M059J (cell line): ENCODE measurements around the gene DAGLB. TPM values are rescaled to one million over a fixed set of nuclear protein-coding genes. Genes with fewer than 3 reads are reported as not detected.
A peak's percentile ranks its signal among the peaks of the same experiment; 100 is the strongest.
"Not testable (repeated sequence)": the region's sequence is repeated elsewhere in the genome, so short reads cannot be mapped to it uniquely, and the experiment has no call there.

ENCODE experiments used
- DNase-seq: peaks from one replicate; pipeline ENCODE4 v3.0.0-alpha.2; 2012; ENCODE audit warnings: low read depth
- total RNA-seq: library from RNA; depleted of rRNA; stranded (reverse); fragments of >200 nt; shearing (Covaris generic); gene quantifications from 2 replicates; pipeline ENCODE4 v1.2.3, GENCODE V29; 2014

DAGLB gene
- total RNA-seq, 1 experiment from 2014 or later: 44.6 TPM

- no peak for DNase-seq
These were observed 14.3 kb upstream of the DAGLB start for GRCh38 chr7:6461946-6462550.

- DNase-seq: no peak
These were observed 13.3 kb upstream of the DAGLB start for GRCh38 chr7:6460990-6461584.

- DNase-seq: no peak
These were observed 12.5 kb upstream of the DAGLB start for GRCh38 chr7:6460303-6460702.

DNA sequence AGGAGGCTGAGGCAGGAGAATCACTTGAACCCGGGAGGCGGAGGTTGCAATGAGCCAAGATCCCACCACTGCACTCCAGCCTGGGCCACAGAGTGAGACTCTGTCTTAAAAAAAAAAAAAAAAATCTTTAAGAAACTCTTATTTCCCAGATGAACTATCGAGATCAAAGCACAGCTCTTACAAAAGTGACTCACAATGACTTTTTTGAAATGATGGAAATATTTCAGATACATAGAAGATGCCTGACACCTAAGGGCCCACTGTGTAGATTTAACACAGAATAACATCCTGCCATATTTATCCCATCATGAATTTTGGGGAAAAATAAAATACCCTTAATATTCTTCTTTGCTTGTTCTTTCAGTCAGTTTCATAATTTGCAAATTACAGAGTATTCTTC is 10.9 kb upstream of the DAGLB start:
- not testable (repeated sequence) for DNase-seq

- peak; percentile 98 for DNase-seq
These were observed 6.0 kb upstream of the DAGLB start for GRCh38 chr7:6453734-6454133.

DNA sequence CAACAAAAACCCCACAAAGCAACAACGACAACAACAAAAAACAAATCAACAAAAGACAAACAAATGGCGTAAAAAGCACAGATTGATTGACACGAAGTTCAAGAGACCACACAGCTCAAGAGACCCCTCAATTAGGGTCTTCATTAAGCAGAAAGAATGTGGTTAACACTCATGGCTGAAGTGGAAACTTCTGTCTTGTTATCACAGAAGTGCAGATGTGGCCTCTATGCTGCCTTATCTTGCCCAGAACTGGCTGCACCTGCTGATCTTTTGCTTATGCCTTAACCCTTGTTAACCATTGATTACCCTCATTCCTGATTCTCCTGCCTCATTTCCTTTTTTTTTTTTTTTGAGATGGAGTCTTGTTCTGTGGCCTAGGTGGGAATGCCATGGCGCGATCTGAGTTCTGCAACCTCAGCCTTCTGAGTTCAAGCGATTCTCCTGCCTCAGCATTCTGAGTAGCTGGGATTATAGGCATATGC is 3.5 kb upstream of the DAGLB start:
- no peak for DNase-seq

- peak; percentile 91 for DNase-seq
These were observed 2.8 kb upstream of the DAGLB start for GRCh38 chr7:6450591-6450990.

DNA sequence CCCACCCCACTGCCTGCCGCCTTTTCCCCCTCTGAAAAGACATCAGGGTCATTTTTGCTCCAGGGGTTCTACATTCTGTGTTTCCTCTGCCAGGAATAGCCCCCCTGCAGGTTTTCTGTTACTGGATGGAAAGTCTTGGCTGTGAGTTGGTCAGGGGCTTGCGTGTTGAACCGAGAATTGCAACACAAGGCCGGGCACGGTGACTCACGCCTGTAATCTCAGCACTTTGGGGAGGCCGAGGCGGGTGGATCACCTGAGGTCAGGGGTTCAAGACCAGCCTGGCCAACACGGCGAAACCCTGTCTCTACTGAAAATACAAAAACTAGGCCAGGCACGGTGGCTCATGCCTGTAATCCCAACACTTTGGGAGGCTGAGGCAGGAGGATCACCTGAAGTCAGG is 2.1 kb upstream of the DAGLB start:
- DNase-seq: peak; percentile 94

DNA sequence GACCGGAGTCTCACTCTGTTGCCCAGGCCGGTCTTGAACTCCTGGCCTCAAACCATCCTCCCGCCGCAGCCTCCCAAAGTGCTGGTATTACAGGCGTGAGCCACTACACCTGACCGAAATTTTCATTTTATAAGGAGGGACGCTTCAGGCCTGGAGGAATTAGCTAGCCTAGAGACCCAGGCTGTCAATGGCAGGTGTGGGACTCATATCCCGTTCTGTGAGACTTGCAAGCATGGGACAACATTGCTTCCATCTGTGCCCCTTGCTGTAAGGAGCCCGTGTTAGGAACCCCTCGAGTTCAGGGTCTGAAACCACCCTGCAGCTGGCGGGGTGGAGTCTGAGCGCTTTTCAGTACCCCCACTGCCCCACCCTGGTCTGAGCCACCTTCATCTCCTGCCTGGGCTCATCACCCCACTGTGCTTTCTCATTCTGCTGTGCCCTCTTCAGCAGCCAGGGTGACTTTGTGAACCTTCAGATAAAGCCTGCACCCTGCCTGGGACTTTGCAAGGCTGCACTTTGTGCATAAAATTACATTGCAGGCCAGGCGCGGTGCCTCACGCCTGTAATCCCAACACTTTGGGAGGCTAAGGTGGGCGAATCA is 1.3 kb upstream of the DAGLB start:
- DNase-seq: no peak

DNA sequence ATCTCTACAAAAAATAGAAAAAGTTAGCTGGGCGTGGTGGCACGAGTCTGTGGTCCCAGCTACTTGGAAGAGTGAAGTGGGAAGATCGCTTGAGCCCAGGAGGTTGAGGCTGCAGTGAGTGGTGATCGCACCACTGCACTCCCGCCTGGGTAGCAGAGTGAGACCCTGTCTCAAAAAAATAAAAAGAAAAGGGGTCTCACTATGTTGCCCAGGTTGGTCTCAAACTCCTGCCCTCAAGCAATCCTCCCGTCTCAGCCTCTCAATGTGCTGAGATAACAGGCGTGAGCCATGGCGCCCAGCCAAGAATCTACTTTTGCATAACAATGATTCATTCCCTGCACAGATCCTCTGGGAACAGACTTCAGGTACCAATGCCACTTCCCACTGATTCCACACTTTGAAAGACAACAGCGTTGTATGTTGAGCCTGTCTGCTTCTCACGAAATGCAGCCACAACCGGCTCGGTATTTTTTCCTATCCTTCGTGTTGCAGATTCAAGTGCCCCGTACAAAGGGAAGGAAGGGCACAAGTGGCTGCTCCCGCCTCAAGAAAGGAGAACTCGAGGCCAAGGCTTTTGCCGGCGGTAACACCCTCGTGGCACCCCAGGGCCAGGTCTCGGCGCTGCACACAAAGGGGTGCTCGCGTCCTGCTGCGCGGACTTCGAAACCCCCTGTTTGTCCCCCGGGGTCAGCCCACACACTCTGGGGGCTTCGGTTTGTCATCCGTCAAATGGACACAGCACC is 745 bp downstream of the DAGLB start:
- DNase-seq: peak; percentile 96

- DNase-seq: peak; percentile 51
These were observed 3.1 kb downstream of the DAGLB start for GRCh38 chr7:6444516-6445269.

DNA sequence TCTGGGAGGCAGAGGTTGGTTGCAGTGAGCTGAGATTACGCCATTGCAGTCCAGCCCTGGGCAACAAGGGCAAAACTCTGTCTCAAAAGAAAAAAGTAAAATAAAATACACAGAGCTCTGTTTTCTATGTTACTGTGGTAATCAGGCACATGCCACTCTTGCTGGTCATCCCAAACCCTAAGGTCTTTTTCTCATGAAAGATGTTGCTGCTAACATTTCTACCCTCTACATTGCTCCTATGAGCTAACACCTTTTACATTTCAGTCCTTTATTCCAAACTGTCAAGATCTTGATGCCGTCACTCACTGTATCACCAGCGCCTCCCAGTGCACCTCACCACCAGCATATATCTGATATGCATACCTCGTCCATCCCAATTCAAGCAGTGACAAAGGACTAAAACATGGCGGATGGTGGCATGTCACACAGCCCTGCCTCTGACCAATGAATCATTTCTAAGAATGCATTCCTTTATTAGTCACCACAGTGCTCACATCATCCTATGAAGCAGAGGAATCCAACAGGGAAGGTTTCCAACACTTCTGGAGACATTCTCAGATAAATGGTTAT is 4.3 kb downstream of the DAGLB start:
- peak; percentile 98 for DNase-seq

- no peak for DNase-seq
These were observed 5.6 kb downstream of the DAGLB start for GRCh38 chr7:6442114-6442513.

DNA sequence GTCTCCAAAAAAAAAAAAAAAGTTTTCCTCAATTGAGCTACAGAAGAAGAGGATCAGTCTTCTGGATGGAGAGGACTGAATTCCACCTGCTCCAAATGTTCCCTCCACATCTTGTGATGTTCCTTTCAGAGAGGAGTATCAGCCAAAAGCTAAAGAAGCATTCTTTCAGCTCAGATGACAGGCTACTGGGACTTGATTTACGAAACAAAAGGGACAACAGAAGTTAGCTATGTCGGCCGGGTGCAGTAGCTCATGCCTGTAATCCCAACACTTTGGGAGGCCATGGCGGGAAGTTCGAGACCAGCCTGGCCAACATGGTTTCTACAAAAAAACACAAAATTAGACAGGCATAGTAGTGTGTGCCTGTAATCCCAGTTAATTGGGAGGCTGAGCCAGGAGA is 7.4 kb downstream of the DAGLB start:
- DNase-seq: no peak

GRCh38 chr7:6438427-6438826 is 9.3 kb downstream of the DAGLB start:
- DNase-seq: no peak

DNA sequence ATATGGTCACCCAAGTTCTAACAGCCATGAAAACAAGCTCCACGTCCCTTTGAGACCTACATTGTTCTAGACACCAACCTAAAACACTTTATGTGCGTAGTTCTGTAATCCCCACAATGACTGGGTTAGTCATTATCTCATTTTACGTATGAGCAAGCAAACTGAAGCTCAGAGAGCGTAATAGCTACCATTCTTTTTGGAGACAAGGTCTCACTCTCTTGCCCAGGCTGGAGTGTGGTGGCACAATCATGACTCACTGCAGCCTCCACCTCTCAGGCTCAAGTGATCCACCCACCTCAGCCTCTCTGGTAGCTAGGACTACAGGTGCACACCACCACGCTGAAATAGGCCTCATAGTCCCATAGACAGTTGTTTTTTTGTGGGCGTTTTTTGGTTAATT is 10.5 kb downstream of the DAGLB start:
- DNase-seq: no peak

DNA sequence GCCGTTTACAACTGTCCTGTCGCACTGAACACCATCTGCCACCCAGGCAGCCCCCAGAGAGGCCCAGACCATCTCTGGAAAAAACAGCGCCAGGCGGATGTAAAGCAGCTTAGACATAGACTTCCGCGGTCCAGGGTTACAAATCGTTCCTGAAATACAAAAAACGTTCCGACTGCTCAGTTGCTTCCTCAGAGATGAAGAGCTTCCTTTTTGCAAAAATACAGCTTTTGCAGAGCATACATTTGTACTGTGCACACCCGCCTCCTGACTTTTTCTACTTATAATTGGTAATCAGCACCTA is 11.4 kb downstream of the DAGLB start:
- no peak for DNase-seq

DNA sequence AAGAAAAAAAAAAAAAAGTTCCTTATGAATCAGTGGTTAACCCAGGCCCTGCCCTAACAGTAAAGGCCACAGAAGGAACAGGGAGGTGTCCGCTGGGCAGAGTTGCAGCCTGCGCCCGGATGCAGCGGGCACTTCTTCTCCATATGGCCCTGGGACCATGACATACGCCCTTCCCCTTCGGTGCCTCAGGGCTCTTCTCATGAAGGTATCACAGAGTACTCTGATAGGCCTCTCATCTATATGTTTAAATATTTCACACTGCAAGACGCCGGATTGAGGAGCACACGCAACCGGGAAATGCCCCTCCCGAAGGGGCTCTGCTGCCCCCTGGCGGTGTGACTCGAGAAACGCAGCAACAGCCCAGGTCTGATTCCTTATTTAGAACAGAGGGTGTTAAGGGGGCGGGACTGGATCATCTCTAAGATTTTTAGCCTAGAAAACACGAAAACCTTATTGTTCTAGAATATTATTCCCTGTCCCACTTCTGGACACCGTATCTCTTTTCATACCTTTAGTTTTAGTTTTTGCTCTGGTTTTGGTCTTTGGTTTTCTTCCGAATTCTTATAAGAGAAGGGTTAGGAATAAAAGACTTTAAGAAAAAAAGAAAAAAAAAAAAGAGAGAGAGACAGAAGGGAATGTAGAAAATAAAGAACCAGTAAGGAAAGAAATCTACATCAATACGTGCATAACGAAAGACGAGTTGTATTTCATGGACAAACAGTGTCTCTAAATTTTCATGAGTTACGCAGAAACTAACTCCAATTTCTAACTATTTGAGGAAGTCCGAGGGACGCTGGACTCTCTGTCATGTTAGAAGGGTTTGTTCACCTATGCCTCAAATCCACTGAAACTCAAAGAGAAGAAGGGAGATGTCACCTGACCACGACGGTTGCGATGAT is 12.0 kb downstream of the DAGLB start:
- peak; percentile 76 for DNase-seq

DNA sequence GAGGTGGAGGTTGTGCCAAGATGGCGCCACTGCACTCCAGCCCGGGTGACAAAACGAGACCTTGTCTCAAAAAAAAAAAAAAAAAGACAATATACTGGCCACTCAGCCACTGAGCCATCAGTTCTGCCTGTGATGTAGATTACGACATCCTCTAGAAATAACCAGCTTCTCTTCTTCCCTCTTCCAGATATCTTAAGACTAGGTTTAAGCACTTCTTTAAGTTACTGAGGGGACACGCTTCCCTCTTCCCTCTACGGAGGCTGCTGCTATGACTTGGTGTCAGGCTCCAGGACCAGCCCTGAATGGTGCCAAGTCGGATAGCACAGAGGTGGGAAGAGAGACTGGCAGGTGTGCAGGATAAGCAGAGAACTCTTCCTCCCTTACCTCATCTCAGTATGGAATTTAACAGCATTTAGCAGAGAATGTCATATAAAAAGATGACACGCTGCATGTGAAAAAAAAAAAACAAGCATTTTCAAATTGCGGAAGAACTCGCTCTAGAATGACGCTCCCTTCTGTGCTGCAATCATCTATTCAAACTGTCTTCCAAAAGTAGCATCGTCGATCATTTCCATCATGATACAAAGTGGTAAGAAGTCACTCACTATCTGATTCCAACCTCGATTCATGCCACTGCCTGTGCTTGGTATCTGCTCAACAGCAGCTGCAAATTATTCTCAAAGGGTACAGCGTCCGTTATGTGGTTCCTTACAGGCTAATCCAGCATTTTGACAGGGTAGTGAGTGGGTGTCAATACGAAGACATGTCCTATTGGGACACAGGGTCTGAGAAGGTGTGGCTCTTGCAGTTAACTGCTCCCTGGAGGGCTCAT is 13.8 kb downstream of the DAGLB start:
- DNase-seq: no peak

- DNase-seq: no peak
These were observed 15.0 kb downstream of the DAGLB start for GRCh38 chr7:6432781-6433180.
